Measurements from ENCODE around the gene ATAD3B. TPM values are rescaled to one million over a fixed set of nuclear protein-coding genes. Genes with fewer than 3 reads are reported as not detected.

The ATAD3B gene
- total and polyA plus RNA-seq, 10 of the 15 experiments (the other 5 are each of a cell fraction or from before 2014, with no cell fraction given) = 0.03 to 38.8 (median 23.8) TPM

DNA sequence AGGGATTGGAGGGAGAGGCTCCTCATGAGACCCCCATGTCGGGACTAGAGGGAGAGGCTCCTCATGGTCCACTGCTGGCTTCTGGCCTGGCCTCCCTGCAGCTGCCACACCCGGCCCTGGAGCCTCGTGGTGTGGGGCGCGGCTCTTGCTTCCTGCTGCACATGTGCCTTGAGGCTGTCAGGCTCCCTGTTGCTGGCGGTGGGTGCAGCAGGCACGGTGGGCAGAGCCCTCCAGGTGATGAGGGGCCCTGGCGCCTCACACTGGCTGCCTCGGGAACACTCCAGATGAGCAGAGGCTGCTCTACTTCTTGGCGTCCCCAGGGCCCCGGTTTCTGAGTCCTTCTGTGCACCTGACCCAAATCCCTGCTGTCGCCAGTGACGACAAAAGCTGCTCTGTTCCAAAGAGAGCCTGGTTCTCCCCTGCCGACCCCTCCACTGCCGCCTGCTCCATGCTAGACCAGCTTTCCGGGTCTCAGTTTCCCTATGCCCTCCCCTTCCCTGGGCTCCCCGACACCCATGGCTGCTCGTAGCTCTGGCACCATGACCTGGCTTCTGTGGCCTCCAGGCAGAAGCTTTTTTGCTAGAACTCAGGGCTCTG is 9.7 kb upstream of the ATAD3B start:
- peaks cover 8% of the 10 kb centered on the region for H3K4me1 ChIP-seq (ENCODE audit: control insufficient read depth, insufficient read depth, low read length)
- POLR2A ChIA-PET = interaction anchor here (1.1 to 1.3 kb wide), 2 partner anchors 24 to 63 kb away, joined by 3 read pairs; partner anchors contain the start of gene CCNL2
- no peak; the same call in 2 of the 3 replicates for ATAC-seq
- intact Hi-C loops (cut with micrococcal nuclease; ENCODE audit: unreplicated experiment) = no loop called here
- H3K4me2 ChIP-seq (ENCODE audit: control insufficient read depth, insufficient read depth) = peak overlapping the region; percentile 63
- BruUV-seq (replicated peaks) = no TSS peak
- no peaks in the 10 kb centered on the region for H3K36me3 ChIP-seq (ENCODE audit: control insufficient read depth in 2 of 2, insufficient read depth in 2 of 2, low read length in 1 of 2)
- peak overlapping the region; percentile 71 for H2AFZ ChIP-seq (ENCODE audit: control insufficient read depth, low read depth, low read length)
- no peaks in the 10 kb centered on the region for H4K20me1 ChIP-seq (ENCODE audit: control insufficient read depth, insufficient read depth)
- 0 out of 2 replicates have a peak overlapping the region, but pooled peaks have one; percentile 24 for H3K27ac ChIP-seq (ENCODE audit: control insufficient read depth, insufficient read depth)
- RAD21 ChIA-PET (ENCODE audit: unreplicated experiment) = interaction anchor here (0.9 kb wide), 1 partner anchor 24 kb away, joined by 3 read pairs; no protein-coding TSS in a partner anchor
- peak overlapping the region; percentile 36; the same call in 1 of the 2 replicates for H3K4me3 ChIP-seq
- H3K27me3 ChIP-seq (replicated peaks in 1 of 2; ENCODE audit: control insufficient read depth in 2 of 2, insufficient read depth in 2 of 2, low read length in 1 of 2) = no peaks in the 10 kb centered on the region
- TF ChIP-seq, protein P1, sequence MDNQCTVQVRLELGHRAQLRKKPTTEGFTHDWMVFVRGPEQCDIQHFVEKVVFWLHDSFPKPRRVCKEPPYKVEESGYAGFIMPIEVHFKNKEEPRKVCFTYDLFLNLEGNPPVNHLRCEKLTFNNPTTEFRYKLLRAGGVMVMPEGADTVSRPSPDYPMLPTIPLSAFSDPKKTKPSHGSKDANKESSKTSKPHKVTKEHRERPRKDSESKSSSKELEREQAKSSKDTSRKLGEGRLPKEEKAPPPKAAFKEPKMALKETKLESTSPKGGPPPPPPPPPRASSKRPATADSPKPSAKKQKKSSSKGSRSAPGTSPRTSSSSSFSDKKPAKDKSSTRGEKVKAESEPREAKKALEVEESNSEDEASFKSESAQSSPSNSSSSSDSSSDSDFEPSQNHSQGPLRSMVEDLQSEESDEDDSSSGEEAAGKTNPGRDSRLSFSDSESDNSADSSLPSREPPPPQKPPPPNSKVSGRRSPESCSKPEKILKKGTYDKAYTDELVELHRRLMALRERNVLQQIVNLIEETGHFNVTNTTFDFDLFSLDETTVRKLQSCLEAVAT (IDR thresholded peaks at IDR 0.05) = peak; percentile 51; the same call in 1 of the 2 replicates
- no peak for TF ChIP-seq NR2F1 (conservative IDR thresholded peaks at IDR 0.05)
- no peaks in the 10 kb centered on the region for H3K9me3 ChIP-seq (replicated peaks; ENCODE audit: control insufficient read depth, insufficient read depth, low read length)
- in situ Hi-C loops (cut with MboI) = no loop called here
- FAIRE-seq = no peak
- H3K9ac ChIP-seq (ENCODE audit: control insufficient read depth, insufficient read depth, low read length) = peak overlapping the region; percentile 27; the same call in 1 of the 2 replicates
- 36% methylated on average over 17 of the region's 18 CpGs for WGBS (ENCODE audit: insufficient coverage, insufficient replicate concordance, low lambda C conversion rate, missing lambda C conversion rate)
- no peak for DNase-seq (ENCODE audit: low read depth, low spot score)
- SMC1A ChIA-PET (ENCODE audit: uncharacterized antibody, unreplicated experiment) = interaction anchor here (1.0 to 1.3 kb wide), 2 partner anchors 20 to 262 kb away, joined by 3 read pairs; partner anchors contain the start of gene CDK11A
- no peaks in the 10 kb centered on the region for H3K79me2 ChIP-seq (ENCODE audit: control insufficient read depth, insufficient read depth, low read length)
- CTCF ChIA-PET = interaction anchor here (1.9 kb wide), 1 partner anchor 90 kb away, joined by 5 read pairs; no protein-coding TSS in a partner anchor
